Measurements from ENCODE around the gene SPC24.

The SPC24 gene

GRCh38 chr19:11175920-11176319, 20.3 kb upstream of the SPC24 start:
- Histone ChIP-seq H3K36me3 (no peaks in the 10 kb centered on the region; the same call in 1 of the 2 replicates), H3K4me3 (ENCODE audit: low read depth, low read length) (no peak overlapping the region), H3K27me3 (no peaks in the 10 kb centered on the region), H3K4me1 (no peaks in the 10 kb centered on the region), H3K9me3 (no peaks in the 10 kb centered on the region)
- no peak for DNase-seq
- no peak for TF ChIP-seq CTCF (IDR thresholded peaks at IDR 0.05; ENCODE audit: low read depth, low read length)

GRCh38 chr19:11174336-11174735, 18.8 kb upstream of the SPC24 start:
- Histone ChIP-seq H3K9me3 (no peaks in the 10 kb centered on the region), H3K27me3 (no peaks in the 10 kb centered on the region), H3K36me3 (peaks cover 10% of the 10 kb centered on the region), H3K4me3 (ENCODE audit: low read depth, low read length) (no peak overlapping the region), H3K4me1 (no peaks in the 10 kb centered on the region)
- no peak for TF ChIP-seq CTCF (IDR thresholded peaks at IDR 0.05; ENCODE audit: low read depth, low read length)
- DNase-seq = no peak

GRCh38 chr19:11173516-11174155, 18.1 kb upstream of the SPC24 start:
- no peak for DNase-seq
- no peak for TF ChIP-seq CTCF (IDR thresholded peaks at IDR 0.05; ENCODE audit: low read depth, low read length)
- no peak overlapping the region for H3K4me3 ChIP-seq (ENCODE audit: low read depth, low read length)
- no peaks in the 10 kb centered on the region for H3K9me3 ChIP-seq
- peaks cover 10% of the 10 kb centered on the region for H3K36me3 ChIP-seq
- H3K27me3 ChIP-seq = no peaks in the 10 kb centered on the region
- no peaks in the 10 kb centered on the region for H3K4me1 ChIP-seq

GRCh38 chr19:11172576-11172975, 17.0 kb upstream of the SPC24 start:
- TF ChIP-seq CTCF (IDR thresholded peaks at IDR 0.05; ENCODE audit: low read depth, low read length) = no peak
- Histone ChIP-seq H3K36me3 (peaks cover 10% of the 10 kb centered on the region), H3K4me1 (no peaks in the 10 kb centered on the region), H3K9me3 (no peaks in the 10 kb centered on the region), H3K27me3 (no peaks in the 10 kb centered on the region), H3K4me3 (ENCODE audit: low read depth, low read length) (no peak overlapping the region)
- no peak for DNase-seq

- TF ChIP-seq CTCF (IDR thresholded peaks at IDR 0.05; ENCODE audit: low read depth, low read length) = no peak
- Histone ChIP-seq H3K4me3 (ENCODE audit: low read depth, low read length) (no peak overlapping the region), H3K36me3 (peaks cover 10% of the 10 kb centered on the region), H3K9me3 (no peaks in the 10 kb centered on the region), H3K4me1 (no peaks in the 10 kb centered on the region), H3K27me3 (no peaks in the 10 kb centered on the region)
- no peak for DNase-seq
Observed at GRCh38 chr19:11171144-11171543, 15.6 kb upstream of the SPC24 start.

GRCh38 chr19:11169896-11170678, 14.5 kb upstream of the SPC24 start:
- TF ChIP-seq CTCF (IDR thresholded peaks at IDR 0.05; ENCODE audit: low read depth, low read length) = no peak
- no peaks in the 10 kb centered on the region for H3K4me1 ChIP-seq
- peaks cover 10% of the 10 kb centered on the region for H3K36me3 ChIP-seq

More at GRCh38 chr19:11169896-11170678, 14.5 kb upstream of the SPC24 start:
- Histone ChIP-seq H3K4me3 (ENCODE audit: low read depth, low read length) (no peak overlapping the region), H3K27me3 (no peaks in the 10 kb centered on the region), H3K9me3 (no peaks in the 10 kb centered on the region)
- DNase-seq = no peak

All from BE2C (cell line).